HG03460 (cell line): ENCODE results near the gene IGF1R.

Source experiments
- ATAC-seq: cut with Tn5 transposase; IDR thresholded peaks from one replicate; pipeline ENCODE4 v1.9.1; 2021; ENCODE audit not compliant: unreplicated experiment

IGF1R gene

DNA sequence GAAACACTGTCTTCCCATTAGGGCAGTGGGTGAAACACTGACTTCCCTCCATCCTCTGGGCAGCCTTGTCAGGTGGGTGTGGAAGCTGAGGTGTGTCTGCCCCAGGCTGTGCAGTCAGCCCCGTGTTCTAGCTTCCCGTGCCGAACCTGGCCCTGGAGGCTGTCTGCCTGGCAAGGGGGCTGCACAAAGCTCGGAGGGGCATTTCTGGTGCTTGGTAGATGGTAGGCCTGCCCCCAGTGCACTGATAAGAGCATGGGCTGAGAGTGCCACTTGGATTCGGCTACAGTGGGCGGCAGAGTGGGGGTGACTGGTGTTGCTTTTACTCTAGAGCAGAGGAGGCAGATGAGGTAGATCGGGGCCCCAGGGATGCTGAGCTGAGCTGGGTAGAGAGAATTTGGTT lies 21.3 kb downstream of the IGF1R start:
- no peak for ATAC-seq

DNA sequence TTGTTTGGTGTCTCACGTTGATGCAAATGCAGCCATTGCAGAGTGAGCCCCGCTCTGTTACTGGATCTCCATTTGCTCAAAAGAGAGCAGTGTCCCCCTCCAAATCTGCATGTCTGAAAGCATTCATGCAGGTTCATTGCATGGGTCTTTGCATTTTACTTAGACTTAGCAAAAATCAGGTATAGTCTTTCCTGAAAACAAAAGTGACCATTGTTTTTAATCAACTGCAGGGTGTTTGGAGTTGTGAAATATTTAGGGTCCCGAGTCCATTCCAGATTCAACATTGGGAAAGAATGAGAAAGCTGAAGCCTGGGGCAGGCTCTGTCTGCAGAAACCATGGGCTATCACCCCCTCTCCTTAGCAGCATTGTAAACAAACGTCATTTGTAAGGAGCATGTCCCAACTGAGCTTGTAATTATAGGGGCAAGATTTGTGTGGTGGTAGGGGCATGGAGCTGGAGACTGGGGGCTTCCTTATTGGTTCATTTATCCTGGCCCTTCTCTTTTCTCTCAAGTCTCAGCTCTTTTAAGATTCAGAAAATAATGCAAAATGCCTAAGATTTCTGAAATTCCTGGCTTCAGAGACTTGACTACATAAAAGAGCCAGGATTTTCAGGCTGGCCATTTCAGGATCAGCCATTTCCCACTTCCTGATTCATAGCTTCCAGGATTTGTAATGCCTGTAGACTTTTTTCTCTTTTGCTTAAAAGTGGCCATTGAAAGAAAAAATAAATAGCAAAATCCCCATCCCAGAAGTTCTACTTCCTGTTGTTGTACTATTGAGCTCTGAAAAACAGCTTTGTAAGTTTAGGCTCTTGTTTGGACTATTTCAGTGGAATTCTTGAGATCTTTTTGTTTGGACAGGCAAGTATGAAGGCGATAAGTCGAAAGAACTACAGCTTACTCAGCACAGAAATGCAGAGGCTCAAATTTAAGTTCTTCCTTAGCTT lies 23.0 kb downstream of the IGF1R start:
- ATAC-seq: no peak

DNA sequence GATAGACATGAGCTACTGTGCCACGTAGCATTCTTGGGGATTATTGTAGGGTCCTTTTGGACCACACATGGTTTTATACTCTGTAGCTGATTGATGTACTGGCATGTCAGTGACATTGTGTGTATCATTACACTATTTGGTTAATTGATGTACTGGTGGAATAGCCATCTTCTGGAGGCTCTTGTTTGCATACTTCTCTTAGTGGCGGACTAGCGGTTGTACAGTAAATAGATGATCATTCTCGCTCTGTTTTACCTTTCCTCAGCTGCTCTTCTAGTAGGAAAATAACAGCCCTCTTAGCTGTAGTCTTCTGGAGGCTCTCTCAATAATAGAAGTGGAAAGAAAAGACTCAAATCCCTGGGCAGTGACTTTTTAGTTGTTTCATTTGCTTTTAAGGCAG lies 24.8 kb downstream of the IGF1R start:
- no peak for ATAC-seq

DNA sequence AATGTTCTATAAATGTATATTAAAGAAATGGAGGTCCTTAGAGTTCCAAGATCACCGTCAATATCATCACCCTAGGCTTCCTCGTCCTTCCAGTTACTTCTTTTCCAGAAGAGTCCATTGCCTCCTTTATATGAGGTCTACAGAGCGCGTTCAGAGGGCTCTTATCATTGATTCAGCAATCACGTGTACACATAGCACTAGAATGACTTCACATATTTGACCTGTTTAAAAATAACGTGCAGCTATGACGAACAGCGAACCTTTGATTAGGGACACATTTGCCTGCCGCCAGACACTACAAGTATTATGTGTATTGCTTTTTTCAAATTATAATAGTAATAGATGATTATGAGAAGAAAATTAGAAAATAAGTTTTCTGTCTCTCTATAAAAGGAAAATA lies 26.0 kb downstream of the IGF1R start:
- no peak for ATAC-seq

DNA sequence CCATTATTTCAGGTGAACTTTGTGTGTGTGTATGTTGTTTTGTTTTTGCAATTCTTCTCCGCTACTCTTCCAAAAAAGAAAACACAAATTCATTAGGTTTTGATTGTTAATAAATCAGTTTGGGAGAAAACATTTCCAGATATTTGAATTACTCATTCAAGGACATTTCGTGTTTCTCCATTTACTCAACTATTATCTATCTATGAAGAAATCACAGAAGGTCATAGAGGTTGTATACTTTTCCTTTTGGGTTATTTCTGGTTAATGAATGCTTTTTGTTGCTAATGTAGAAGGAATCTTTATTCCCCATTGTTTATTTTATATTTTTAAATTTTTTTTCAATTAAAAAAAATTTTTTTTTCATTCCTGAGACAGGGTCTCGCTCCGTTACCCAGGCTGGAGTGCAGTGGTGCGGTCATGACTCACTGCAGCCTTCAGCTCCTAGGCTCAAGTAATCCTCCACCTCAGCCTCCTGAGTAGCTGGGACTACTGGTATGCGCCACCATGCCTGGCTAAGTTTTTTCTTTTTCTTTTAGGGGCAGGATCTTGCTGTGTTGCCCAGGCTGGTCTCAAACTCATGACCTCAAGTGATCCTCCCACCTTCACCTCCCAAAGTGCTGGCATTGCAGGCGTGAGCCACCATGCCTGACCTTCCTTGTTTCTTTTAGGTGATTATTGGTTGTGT lies 28.4 kb downstream of the IGF1R start:
- ATAC-seq: no peak

DNA sequence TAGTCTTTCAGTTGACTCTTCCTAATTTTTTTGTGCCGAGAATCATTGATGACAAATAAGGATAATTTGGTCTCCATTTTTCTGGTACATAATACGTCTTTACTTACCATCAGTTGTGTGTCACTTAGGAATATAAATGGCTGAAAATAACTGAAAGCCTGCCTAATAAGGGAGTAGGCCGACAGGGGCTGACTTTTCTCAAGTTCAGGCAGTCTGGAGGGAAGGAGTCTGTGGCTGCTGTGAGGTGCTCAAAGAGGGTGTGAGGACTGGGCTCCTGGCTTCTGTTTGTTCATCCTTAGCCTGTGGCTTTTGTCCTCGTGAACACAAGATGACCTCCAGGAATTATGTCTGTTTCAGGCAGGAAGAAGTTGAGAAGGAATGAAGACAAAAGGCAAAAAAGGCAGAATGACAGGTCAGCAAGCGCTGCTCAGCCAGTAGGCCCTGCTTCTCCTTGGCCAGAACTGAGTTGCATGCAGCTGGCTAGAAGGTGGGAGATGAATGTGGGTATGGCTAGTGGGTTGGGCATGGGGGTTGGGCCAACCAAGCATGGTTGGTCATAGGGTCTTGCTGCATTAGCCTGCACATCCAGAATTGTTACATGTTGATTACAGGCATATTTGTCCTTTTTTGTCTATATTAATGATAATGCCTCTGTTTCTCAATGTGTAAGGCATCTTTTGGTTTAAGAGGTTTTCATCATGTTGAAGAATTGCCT lies 29.2 kb downstream of the IGF1R start:
- no peak for ATAC-seq

DNA sequence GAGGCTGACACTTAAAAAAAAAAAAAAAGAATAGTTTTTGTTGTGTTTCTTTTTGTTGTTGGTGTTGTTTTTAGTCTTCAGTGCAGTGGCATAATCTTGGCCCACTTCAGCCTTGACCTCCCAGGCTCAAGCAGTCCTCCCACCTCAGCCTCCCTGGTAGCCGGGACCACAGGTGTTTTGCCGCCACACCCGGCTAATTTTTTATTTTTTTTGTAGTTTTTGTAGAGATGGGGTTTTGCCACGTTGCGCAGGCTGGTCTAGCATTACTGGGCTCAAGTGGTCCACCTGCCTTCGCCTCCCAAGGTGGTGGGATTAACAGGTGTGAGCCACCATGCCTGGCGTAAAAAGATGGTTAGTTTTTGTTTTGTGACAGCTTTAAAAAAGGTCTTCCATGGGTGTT lies 30.1 kb downstream of the IGF1R start:
- ATAC-seq: no peak

DNA sequence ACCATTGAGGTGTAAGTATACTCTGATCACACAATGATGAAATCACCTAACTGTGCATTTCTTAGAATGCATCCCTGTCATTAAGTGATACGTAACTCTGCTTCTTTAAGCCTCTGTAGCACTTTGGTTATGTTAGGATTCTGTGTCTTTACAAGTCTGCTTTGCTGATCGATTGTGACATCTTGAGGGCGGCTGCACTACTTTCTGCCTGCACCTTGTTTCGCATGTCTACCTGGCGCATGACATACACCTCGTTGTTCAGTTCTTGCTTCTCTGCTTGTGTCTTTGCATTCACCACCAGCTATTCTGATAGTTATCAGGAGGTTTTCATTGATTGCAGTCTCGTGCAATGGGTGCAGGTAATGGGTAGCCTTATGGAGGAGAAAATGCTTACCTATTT lies 32.7 kb downstream of the IGF1R start:
- no peak for ATAC-seq

DNA sequence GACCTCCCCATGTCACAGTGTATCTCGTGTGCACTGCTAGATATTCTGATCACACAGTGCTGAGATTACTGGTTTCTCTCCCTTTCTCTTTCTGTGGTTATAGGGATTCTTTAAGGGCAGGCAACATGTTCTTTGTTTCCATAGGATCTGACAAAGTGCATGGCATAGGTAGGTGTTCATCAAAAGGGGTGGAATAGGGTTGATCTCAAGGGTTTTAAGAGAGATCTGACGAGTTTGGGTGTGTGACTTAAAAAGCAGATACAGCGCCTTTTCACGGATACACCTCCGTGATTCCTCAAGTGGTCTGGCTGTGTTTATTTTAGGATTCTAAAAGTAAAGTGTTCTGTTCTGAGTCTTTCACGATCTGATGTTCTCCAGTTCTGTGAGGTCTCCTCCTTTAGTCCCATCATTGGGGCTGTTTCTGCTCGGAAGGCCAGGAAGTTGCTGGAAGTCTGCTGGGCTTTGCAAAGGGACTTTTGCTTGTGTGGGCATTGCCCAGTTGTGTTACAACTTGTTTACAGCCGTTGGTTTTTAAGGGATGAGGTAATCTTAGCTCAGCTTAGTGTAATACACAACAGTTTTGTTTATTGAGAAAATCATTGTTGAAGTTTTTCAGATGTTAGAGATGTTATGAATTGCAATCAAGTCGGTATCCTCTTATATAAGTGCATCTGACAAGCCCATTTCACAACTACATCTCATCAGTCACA lies 34.8 kb downstream of the IGF1R start:
- no peak for ATAC-seq

DNA sequence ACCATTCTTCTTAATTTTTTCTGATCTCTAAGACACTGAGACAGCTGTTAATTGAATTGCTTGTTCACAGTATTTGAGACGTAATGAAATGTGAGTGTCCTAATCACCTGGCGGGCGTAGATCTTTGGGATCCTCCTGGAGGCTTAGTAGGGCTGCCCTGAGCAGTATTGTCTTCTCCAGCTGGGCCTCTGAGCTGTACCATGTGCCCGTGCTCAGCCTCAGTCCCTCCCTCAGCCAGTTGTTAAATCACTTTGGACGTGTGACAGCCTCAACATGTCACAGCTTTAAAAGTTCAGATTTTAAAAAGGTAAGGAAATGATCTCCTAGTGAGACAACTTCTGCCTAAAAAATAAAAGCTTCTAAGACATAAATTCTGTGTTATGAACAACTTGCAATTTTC lies 35.5 kb downstream of the IGF1R start:
- no peak for ATAC-seq

DNA sequence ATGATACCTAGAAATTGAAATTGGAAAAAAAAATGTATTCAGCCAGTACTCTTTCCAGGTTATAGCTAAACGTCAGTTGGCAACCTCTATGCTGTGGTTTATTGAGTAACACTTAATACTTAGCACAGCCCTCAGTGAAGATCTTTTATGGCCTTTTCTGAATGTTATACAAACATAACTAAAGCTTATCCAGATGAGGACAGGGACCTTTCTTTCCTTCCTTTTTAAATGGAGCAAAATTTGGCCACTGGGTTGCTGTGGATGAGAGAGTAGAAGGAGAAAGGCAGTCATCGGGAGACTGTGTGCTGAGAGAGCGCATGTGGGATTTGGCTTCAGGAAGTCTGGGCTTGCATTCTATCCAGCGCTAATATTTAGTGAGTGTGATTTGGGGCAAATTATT lies 36.1 kb downstream of the IGF1R start:
- no peak for ATAC-seq

DNA sequence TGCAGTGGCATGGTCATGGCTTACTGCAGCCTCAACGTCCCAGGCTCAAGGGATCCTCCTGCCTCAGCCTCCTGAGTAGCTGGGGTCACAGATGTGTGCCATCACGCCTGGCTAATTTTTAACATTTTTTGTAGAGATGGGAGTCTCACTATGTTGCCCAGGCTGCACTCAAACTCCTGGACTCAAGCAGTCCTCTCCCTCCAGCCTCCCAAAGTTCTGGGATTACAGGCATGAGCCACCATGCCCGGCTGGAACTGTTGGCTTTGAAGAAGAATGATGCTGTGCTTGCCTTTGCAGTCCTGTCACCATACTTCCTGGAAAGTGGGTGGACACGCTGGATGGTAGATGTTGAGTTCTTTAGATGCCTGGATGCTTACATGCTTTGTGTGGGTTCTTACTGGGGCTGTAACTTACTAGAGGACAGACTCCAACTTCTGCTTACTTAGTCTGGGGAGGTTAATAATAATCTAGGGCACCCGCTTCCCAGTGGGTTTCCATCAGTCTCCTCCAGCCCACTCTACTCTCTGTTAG lies 36.7 kb downstream of the IGF1R start:
- ATAC-seq: no peak

DNA sequence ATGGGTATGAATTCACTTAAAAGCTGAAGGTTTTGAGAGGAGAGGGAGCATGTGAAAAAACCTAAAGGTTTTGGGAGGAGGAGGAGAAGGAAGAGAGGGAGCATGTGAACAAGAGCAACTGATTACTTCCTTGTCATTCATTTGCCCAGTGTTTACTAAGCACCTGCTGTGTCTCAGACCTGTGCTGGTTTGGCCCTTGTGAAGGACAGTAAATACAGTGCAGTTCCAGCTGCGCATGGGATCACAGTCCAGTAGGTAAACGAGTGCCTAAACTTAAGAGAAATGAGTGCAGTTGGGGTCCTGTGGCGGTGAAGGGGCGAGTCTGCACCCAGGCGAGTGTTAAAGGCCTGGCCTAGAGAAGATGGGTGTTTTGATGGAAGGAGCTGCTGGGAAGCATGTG lies 38.6 kb downstream of the IGF1R start:
- ATAC-seq: no peak

DNA sequence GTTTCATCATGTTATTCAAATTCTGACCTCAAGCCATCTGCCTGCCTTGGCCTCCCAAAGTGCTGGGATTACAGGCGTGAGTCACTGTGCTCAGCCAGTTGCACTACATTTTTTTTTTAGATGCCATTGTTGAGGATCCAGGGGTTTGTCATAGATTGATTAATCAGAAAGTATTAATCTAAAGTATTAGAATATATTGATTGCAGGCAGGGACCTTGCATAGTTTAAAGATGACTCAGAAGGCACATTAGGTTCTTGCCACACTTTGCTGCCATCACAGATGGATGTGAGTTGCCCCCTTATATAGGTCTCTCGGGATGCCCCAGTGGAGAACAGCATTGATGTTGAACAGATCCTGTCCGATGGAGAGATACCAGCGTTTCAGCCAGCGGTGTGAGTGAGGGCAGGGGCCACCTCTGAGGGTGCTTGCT lies 41.1 kb downstream of the IGF1R start:
- ATAC-seq: no peak

DNA sequence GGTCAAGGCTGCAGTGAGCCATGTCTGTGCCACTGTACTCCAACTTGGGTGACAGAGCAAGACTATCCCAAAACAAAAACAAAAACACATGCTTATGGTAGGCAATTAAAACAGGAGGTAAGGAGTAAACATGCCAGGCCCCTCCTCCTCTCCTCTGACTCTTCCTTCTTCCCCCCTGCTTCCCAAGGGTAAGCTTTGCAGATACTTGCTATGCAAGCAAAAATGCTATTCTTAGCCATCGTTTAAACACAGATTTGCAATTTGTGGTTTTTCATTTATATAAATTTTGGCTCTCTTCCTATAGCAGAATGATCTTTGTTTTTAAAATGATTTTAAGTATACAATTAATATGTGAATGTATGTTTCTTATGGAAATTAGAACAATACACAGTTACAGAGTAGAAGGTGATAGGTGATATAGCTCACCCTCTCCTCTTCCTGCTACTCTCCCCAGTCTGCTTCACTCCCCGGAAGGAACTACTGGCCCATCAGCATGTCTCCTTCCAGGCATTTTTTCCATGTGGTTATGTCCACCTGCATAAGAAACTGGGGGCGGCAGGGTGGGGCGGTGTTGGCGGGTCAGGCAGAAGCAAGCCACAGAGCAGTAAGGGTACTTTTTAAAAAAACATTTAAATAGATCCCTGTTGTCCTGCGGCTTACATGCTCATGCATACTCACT lies 42.1 kb downstream of the IGF1R start:
- no peak for ATAC-seq

DNA sequence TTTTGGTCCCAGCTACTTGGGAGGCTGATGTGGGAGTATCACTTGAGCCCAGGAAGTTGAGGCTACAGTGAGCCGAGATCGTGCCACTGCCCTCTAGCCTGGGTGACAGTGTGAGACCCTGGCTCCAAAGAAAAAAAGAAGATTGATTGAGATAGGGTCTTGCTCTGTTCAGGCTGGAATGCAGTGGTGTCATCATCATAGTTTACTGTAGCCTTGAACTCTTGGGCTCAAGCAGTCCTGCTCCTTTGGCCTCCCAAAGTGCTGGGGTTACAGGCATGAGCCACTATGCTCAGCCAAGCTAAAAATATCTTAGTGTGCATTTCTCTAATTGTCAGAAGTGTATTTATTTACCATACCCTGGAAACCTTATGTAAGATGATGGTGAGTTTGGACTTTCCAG lies 43.9 kb downstream of the IGF1R start:
- ATAC-seq: no peak

DNA sequence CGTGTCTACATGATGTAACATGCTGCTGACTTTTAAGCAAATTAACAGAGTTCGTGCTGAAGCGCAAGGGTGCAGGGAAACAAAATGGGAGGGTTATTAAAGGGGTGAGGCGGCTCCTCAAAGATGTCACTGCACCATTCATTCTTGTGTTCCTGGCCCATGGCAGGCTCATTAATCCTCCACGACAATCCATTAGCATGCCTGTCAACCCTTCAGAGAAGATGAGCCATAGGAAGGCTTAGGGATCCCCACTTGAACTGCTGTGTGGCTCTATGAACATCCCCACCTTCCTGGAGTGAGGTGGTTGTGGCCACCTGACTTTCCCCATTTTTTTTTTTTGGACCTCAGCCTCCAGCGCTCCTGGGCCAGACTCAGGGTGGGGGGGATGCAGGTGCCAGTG lies 45.8 kb downstream of the IGF1R start:
- no peak for ATAC-seq

DNA sequence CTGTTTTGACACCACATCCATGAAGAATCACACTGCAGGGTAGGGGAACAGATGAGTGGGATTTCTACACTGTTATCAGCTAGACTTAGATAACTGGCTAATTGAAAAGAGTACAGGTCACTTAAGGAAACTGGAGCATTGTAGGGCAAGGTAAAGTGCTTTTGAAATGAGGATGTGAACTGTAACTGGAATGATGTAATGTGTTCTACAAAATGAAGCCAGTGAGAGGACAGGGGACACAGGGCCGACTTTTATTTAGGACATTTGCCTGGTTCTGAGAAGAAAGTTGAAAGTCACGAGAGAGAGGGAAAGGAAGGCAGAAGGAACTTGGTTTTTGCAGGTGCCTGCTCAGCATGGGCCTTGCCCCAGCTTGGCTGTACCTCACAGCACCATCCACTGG lies 50.5 kb downstream of the IGF1R start:
- ATAC-seq: no peak

DNA sequence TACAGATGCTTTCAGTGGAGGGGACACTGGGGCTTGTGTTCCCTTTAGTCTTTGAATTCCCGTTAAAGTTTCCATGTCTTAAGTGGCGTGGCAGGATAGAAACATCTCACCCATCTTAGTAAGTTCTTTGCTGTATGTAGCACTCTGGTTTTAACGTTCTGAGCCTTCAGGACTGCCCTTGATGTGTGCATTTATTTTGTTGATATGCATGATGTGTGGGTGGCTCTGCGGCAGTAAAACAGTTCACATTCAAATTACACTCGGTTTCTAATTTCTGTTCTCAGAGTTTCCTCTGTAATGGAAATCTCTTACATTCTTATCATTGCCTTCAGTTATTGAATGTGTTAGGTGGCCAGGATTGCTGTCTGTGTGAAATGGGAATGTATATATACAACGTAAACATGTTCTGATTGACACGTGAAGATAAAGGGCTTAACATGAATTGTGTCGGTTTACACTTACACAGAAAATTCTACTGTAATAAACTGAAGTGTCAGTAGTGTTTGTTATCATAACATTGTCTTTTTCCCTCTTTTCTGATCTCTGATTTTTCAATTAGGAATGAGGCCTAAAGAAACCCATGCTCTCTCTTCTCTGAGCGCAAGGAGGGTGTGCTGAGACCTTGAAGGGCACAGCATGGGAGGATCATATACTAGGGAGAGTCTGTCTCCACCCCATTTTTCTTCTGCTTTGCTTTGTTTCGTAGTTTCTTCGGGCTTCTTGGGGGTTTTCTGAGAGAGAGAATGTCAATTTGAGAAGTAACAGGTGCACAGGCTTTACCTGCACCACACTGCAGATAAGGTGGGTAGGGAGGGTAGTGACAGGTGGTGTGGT lies 51.5 kb downstream of the IGF1R start:
- ATAC-seq: no peak
